ENCODE data around the gene EYA3.
A peak's percentile ranks its signal among the peaks of the same experiment; 100 is the strongest.

EYA3 gene

DNA sequence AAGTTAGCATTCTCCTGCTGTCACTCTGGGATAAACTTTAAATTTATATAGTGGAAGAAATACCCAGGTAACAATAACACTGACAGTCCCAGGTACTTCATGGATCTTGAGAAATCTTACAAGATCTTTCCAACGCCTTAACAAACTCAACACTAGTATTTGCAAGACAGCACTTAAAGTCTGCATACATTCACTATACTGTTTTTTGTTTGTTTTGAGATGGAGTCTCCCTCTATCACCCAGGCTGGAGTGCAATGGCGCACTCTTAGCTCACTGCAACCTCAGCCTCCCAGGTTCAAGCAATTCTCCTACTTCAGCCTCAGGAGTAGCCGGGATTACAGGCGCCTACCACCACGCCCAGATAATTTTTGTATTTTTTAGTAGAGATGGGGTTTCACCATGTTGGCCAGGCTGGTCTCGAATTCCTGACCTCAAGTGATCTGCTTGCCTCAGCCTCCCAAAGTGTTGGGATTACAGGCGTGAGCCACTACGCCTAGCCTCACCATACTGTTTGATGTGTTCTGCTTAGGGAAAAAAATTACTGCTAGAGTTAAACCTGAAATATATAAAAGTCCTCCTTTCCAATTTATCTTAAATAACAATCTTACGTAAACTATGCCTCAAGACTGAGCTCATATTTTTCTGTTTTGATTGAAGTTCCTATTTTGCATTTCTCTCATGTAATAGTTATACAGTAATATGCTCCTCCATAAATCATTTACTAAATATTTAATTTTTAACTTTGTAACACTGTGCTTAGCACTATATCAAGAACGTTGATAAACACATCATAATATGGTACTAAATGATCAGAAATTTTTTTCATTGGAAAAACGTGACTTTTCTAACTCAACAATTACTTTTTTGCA lies 17.5 kb downstream of the EYA3 start:
- DNase-seq = no peak

- no peak for DNase-seq
These were observed 20.8 kb downstream of the EYA3 start for GRCh38 chr1:28067523-28068090.

DNA sequence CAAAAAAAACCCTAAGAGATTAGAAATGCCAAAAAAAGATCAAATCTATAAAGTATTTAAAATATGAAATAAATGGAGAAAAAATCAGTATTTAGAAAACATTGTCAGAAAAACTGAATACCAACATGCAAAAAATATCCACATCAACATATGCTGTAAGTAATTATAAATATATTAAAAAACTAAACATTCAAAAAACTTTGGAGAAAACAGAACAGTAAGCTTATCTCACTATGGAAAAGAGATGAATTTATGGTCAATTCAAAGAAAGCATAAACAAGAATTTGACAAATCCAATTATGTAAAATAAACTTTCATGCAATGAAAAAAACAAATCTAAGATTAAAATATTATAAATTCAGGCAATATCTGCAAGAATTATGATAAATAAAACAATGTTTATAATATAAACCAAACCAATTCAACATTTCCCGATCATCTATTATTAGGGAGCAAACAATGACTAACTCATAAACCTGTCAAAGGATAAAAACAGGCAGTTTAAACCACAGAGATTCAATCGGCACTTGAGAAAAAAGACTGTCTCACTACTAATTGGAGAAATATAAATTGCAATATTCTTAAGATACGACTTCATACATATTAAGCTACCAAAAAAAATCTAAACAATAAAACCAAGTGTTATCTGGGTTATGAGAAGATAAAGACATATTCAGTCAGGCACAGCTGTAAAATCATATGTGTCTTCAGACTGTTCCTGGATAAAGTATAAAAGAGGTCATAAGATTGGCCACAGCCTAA lies 21.8 kb downstream of the EYA3 start:
- DNase-seq = no peak

DNA sequence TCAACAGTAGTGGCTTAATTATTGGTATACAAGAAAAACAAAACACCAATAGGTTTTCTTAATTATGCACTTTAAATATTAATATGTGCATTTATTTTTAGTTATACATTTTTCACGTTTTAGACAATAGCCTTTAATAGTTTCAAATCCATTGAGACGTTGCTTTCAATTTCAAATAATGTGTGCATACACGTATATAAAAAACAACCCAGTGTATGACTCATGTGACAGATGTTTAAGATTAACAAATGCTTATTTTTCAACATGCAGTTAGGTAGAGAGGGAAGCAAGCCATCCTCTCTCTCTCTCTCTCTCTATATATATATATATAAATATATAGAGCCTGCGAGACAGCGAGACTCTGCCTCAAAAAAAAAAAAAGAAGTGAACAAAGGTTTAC lies 24.3 kb downstream of the EYA3 start:
- DNase-seq = peak in 1 of 2 experiments; percentile 18

- no peak for DNase-seq
These were observed 25.6 kb downstream of the EYA3 start for GRCh38 chr1:28062806-28063205.

DNA sequence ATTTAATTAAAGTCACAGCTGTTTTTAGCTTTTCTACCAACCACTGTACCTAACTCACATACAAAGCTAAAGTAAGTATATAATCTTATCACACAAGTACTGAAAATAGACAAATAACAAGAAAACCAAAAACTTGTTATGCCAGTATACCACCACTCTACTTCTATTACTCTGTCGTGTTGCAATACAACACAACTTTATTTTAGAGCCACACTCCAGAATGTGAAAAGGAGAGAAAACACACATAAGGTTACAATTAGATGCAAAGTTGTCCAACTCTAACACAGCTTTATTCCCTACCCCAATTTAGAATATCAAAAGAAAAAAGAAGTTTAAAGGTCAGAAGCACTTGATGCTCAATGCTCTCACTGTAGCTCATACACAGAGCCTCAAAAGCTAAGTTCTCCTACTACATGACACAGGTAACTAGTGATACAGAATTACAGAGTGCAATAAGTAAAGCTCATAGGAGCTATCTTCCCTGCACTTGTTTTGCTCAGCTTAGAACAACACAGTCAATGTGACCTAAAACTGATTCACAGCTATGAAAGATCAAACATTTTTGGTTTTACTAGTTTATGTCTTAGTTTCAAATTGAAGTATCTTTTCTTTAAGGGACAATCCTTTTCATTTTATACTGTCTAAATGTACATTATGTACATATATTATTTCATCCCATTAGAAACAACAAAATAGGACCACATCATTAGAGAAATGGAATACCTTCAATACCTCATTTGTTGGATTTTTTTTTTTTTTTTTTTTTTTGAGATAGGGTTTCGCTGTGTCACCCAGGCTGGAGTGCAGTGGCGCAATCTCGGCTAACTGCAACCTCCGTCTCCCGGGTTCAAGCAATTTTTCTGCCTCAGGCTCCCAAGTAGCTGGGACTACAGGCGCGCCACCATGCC lies 29.2 kb downstream of the EYA3 start:
- no peak for DNase-seq

GRCh38 chr1:28058168-28058567 lies 30.2 kb downstream of the EYA3 start:
- DNase-seq = no peak

DNA sequence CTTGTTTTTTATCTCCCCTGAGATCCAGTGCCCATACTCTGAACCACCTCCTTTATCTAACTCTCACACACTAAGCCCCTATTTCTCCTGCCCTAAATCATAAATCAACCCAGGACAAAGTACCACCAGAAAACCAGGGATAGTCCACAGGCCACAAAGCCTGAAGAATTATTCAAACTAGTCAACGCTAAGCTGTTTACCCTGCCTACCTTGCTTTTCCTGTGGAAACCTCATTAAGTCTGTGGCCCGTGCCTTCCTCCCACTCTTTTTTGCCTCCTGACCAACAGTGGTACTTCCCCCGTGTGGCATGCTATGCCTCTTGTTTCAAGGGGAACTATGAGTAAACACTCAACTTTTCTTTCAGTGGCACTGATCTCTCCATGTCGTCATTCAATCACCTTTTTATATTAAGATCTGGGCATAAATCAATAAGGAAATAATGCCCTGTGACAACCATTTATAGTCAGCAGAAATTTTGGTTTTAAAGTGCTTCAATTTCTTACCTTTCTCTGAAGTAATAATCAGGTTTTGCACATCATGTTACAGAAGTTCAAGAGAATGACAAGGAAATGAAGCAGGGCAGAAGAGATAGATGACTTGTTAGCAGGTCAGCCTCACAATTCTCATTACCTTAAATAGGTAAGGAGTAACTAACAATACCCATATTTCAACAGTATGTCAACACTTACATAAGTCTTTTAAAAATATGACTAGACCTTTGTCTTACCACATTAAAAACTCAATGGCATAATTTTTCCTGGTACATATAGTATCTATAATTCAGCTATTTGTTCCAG lies 32.1 kb downstream of the EYA3 start:
- DNase-seq = no peak

DNA sequence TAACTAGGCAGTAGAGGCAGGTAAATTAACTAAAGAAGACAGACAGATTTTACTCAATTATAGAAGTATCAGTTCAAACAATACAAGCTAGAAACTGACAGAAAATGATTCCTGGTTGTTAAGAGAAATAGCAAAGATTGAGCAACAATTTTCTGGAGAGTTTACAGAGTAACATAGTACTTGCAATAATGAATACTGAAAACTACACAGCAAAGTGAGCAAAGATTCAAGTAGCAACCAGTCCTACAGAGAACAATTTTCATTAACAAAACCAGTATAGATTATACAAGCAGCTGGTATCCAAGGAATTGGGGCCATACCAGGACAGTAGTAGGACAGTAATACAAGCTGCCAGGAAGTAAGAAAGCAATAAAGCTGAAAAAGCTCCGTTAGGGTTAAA lies 37.6 kb downstream of the EYA3 start:
- DNase-seq = no peak

DNA sequence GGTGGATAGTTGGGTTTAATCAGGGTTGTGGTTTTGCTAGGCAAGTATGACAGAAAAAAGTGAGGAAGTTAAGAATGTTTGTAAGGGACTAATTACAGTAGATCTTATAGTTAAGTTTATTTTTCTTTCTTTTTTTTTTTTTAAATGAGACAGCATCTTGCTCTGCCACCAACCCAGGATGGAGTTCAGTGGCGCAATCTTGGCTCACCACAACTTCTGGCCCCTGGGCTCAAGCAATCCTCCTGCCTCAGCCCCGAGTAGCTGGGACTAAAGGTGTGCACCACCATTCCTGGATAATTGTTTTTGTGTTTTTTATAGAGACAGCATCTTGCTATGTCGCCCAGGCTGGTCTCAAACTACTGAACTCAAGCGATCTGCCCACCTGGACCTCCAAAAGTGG lies 41.7 kb downstream of the EYA3 start:
- no peak for DNase-seq

DNA sequence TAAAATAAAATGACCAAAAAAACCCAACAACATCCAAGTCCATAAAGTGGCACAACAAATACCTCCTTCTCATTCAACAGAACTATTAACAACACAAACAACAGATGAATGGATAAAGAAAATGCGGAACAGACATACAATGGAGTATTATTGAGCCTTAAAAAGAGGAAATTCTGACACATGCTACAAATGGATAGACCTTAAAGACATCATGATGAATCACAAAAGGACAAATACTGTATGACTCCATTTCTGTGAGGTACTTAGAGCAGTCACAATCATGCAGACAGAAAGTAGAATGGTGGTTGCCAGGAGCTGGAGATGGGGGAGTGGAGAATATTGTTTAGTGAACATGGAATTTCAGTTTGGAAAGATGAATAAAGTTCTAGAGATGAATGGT lies 42.6 kb downstream of the EYA3 start:
- no peak for DNase-seq

GRCh38 chr1:28044399-28044798 lies 44.0 kb downstream of the EYA3 start:
- DNase-seq = no peak

GRCh38 chr1:28039341-28039740 lies 49.1 kb downstream of the EYA3 start:
- no peak for DNase-seq

GRCh38 chr1:28037946-28038345 lies 50.5 kb downstream of the EYA3 start:
- no peak for DNase-seq

- DNase-seq = no peak
These were observed 51.2 kb downstream of the EYA3 start for GRCh38 chr1:28037206-28037605.

DNA sequence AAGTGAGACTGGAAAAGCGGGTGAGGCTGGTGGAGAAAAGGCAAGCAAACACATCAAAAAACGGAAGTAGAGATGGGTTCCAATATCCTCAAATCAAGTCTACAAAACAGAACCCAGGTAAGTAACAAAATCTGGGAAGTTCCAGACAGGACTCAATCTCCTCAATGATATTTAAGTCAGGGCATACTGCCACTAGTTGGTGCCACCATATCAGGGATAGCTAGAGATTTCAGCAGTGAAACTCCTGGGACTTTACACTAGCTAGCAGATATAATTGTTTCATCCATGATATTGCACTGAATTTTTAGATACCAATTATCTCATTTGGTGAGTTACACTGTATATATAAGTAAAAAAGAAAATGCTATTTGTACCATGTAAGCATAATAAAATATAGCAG lies 52.0 kb downstream of the EYA3 start:
- DNase-seq = no peak

- DNase-seq = no peak
These were observed 53.0 kb downstream of the EYA3 start for GRCh38 chr1:28035420-28035819.

DNA sequence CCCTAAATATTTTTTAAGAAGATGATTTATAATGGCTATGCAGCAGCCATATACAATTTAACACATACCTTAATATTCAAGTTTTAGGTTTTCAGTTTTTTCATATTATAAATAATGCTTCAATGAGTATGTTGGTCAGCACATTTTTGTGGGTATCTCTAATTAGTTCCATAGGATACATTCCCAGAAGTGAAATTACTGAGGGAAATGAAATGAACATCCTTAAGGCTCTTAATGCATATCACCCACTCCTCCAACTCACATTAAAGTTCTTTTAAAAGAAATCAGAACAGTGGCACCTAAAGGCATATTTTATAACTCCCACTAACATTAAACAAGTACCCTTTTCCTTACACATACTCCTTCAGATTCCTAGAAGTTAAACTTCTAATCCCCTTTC lies 56.1 kb downstream of the EYA3 start:
- no peak for DNase-seq

GRCh38 chr1:28031173-28031572 lies 57.2 kb downstream of the EYA3 start:
- no peak for DNase-seq

GRCh38 chr1:28028873-28029654 lies 59.3 kb downstream of the EYA3 start:
- DNase-seq = peak in 1 of 2 experiments; percentile 20

DNA sequence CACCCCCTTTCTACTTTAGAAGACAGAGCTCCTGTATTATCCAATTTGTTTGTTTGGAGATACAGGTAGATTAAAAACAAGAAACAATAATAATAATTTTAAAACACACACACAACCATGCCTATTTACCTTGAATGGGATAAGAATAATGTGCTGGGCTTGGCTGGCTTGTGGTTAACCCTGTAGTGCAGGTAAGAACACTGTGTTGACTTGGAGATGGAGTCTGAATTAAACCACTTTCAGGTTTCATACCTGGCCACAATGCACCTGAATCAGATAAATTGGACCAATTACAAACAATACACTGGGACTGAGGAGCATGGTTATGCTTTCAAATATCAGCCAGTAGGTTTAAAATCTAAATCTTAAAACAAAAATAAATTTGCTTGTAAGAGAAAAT lies 60.8 kb downstream of the EYA3 start:
- DNase-seq = no peak

Data from SW 1271 (cell line).